ENCODE results near the gene PRKAR1A.
"Not testable (repeated sequence)": the region's sequence is repeated elsewhere in the genome, so short reads cannot be mapped to it uniquely, and the experiment has no call there.

PRKAR1A gene

GRCh38 chr17:68512247-68512959 is at the start of gene PRKAR1A:
Gene PRKAR1A, plus strand, starts transcription at chr17:68512430. Its CDS starts 2,970 bp downstream, at chr17:68515400.
- peak; percentile 80 for DNase-seq

- DNase-seq: no peak
Observed at GRCh38 chr17:68463211-68464019, 48.8 kb upstream of the PRKAR1A start.

GRCh38 chr17:68468334-68468733 is 43.9 kb upstream of the PRKAR1A start:
- DNase-seq: no peak

GRCh38 chr17:68468788-68469187 is 43.4 kb upstream of the PRKAR1A start:
- no peak for DNase-seq

GRCh38 chr17:68470961-68471360 is 41.3 kb upstream of the PRKAR1A start:
- no peak for DNase-seq

- no peak for DNase-seq
Observed at GRCh38 chr17:68480885-68481284, 31.3 kb upstream of the PRKAR1A start.

GRCh38 chr17:68482576-68483041 is 29.6 kb upstream of the PRKAR1A start:
- no peak for DNase-seq

- no peak for DNase-seq
Observed at GRCh38 chr17:68484458-68484857, 27.8 kb upstream of the PRKAR1A start.

GRCh38 chr17:68489919-68490318 is 22.3 kb upstream of the PRKAR1A start:
- no peak for DNase-seq

GRCh38 chr17:68491381-68492231 is 20.6 kb upstream of the PRKAR1A start:
- peak; percentile 64 for DNase-seq

- not testable (repeated sequence) for DNase-seq
Observed at GRCh38 chr17:68492394-68493054, 19.7 kb upstream of the PRKAR1A start.

- DNase-seq: no peak
Observed at GRCh38 chr17:68495081-68495480, 17.1 kb upstream of the PRKAR1A start.

GRCh38 chr17:68497885-68498319 is 14.3 kb upstream of the PRKAR1A start:
- DNase-seq: peak; percentile 58

- no peak for DNase-seq
Observed at GRCh38 chr17:68498479-68499326, 13.5 kb upstream of the PRKAR1A start.

GRCh38 chr17:68499587-68499986 is 12.6 kb upstream of the PRKAR1A start:
- DNase-seq: no peak

GRCh38 chr17:68501074-68501473 is 11.2 kb upstream of the PRKAR1A start:
- DNase-seq: no peak

GRCh38 chr17:68505951-68506350 is 6.3 kb upstream of the PRKAR1A start:
- no peak for DNase-seq

- DNase-seq: no peak
Observed at GRCh38 chr17:68507576-68507975, 4.7 kb upstream of the PRKAR1A start.

GRCh38 chr17:68509141-68510057 is 2.8 kb upstream of the PRKAR1A start:
- peak; percentile 10 for DNase-seq

GRCh38 chr17:68511254-68511670 is 968 bp upstream of the PRKAR1A start:
- DNase-seq: no peak
